ENCODE measurements around the gene KRT71. TPM values are rescaled to one million over a fixed set of nuclear protein-coding genes. Genes with fewer than 3 reads are reported as not detected.

KRT71 gene
- total RNA-seq, 1 donor from 2014 or later, result not detected

DNA sequence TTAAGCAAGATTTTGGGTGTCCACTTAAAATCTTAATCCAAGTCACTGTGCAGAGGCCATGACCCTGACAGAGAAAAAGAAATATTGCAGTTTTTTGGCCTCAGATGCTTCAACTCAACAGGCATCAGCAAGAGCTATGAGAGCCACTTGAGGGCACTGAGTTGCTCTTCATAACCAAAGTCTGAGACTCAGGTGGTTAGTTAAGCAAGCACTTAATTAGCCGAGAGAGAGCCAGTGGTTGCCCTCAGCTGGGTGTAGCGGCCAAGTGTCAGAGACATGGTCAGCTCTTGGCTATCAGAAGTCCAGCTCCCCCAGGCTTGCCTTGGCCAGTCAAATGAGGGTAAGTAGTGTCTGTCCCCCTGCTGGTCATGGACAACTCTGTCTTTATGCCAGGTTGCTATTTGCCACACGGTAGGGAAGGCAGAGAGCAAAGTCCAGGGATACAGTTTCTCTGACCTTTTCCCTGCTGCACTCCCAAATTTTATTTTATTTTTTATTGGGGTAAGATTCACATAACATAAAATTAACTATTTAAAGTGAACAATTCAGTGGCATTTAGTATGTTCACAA lies 9.0 kb upstream of the KRT71 start:
- TF ChIP-seq, protein P1, sequence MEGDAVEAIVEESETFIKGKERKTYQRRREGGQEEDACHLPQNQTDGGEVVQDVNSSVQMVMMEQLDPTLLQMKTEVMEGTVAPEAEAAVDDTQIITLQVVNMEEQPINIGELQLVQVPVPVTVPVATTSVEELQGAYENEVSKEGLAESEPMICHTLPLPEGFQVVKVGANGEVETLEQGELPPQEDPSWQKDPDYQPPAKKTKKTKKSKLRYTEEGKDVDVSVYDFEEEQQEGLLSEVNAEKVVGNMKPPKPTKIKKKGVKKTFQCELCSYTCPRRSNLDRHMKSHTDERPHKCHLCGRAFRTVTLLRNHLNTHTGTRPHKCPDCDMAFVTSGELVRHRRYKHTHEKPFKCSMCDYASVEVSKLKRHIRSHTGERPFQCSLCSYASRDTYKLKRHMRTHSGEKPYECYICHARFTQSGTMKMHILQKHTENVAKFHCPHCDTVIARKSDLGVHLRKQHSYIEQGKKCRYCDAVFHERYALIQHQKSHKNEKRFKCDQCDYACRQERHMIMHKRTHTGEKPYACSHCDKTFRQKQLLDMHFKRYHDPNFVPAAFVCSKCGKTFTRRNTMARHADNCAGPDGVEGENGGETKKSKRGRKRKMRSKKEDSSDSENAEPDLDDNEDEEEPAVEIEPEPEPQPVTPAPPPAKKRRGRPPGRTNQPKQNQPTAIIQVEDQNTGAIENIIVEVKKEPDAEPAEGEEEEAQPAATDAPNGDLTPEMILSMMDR (IDR thresholded peaks at IDR 0.05), result peak; percentile 55
- no peak for DNase-seq (ENCODE audit: low spot score)
- H3K36me3 Mint-ChIP-seq (ENCODE audit: low read depth), result peaks cover 2% of the 10 kb centered on the region
- H3K4me3 Mint-ChIP-seq (ENCODE audit: unreplicated experiment), result no peak overlapping the region
- H3K27ac Mint-ChIP-seq (ENCODE audit: unreplicated experiment), result no peak overlapping the region
- H3K27me3 Mint-ChIP-seq (ENCODE audit: low read depth), result peaks cover 80% of the 10 kb centered on the region
- H3K9me3 Mint-ChIP-seq (ENCODE audit: low read depth), result no peaks in the 10 kb centered on the region
- no peaks in the 10 kb centered on the region for H3K4me1 Mint-ChIP-seq (ENCODE audit: low read depth)

- Mint-ChIP-seq H3K9me3 (ENCODE audit: low read depth) (no peaks in the 10 kb centered on the region), H3K4me1 (ENCODE audit: low read depth) (no peaks in the 10 kb centered on the region), H3K36me3 (ENCODE audit: low read depth) (no peaks in the 10 kb centered on the region), H3K27ac (ENCODE audit: unreplicated experiment) (no peak overlapping the region), H3K27me3 (ENCODE audit: low read depth) (peaks cover 74% of the 10 kb centered on the region), H3K4me3 (ENCODE audit: unreplicated experiment) (no peak overlapping the region)
- no peak for DNase-seq (ENCODE audit: low spot score)
- TF ChIP-seq, protein P1 (IDR thresholded peaks at IDR 0.05), result no peak
Observed at GRCh38 chr12:52559979-52560378, 7.0 kb upstream of the KRT71 start.

DNA sequence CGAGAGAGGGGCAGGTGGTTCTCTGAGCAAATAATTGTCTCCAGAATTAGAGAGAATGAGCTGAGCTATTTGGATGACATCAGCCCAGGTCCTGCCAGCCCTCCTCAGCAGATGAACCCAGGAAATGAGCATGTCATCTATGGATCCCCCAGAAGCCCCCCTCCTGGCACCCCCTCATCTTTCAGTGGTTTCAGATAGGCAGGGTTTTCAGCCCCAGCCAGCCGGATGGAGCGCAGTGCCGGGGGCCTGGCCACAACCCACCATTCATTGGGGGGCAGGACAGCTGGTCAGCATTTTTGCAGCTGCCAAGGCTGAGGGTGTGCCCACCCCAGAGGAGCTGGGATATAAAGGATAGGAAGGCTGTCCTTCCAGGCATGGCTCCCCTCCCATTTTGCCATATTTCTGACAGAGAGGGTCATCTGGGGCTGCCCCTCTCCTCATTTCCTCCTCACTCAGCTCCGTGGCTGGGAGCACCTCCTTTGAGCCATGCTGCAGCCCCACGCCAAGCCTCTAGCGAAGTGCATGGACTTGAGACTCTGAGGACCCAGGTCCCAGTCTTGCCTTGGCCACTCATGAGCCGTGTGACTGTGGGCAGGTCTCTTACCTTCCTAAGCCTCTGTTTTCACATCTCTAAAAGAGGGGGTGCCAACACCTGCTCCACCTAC lies 6.0 kb upstream of the KRT71 start:
- Mint-ChIP-seq H3K4me3 (ENCODE audit: unreplicated experiment) (no peak overlapping the region), H3K9me3 (ENCODE audit: low read depth) (no peaks in the 10 kb centered on the region), H3K36me3 (ENCODE audit: low read depth) (peaks cover 2% of the 10 kb centered on the region), H3K27me3 (ENCODE audit: low read depth) (peaks cover 72% of the 10 kb centered on the region), H3K4me1 (ENCODE audit: low read depth) (no peaks in the 10 kb centered on the region), H3K27ac (ENCODE audit: unreplicated experiment) (no peak overlapping the region)
- TF ChIP-seq, protein P1 (IDR thresholded peaks at IDR 0.05), result no peak
- no peak for DNase-seq (ENCODE audit: low spot score)

DNA sequence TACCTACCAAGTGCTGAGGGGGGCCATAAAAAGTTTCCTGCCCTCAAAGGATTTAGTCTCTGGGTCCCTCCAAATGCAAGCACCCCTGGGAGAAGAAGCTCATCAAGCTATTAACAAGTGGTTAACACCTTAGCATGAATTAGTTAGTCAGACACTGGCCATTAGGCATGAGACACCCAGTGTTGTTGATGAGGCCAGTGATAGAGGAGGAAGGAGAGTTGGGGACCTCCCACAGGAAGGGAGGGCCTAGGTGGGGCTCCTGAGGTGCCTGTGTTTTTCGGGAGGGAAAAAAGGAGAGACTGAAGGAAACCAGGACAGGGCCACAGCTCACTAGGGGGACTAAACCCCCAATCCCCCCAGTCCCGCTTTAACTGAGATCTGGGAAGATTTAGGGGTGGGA lies 4.5 kb upstream of the KRT71 start:
- no peak overlapping the region for H3K27ac Mint-ChIP-seq (ENCODE audit: unreplicated experiment)

DNA sequence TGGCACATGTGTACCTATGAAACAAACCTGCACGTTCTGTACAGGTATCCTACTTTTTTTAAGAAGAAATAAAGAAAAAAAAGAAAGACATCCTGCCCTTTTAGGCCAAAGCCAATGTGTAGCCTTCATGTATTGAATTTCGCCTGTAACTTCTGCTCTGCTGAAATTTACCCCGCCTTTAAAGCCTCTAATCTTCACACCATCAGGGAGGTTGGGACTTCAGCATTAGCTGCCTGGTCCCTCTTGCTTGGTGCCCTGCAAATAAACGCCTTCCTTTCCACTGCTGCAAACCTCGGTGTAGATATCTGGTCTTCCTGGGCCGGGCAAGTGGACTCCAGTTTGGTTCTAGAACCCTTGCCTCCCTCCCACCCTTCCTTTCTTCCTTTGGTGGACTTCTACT lies 2.6 kb upstream of the KRT71 start:
- no peak overlapping the region for H3K4me3 Mint-ChIP-seq (ENCODE audit: unreplicated experiment)
- H3K36me3 Mint-ChIP-seq (ENCODE audit: low read depth), result peaks cover 2% of the 10 kb centered on the region
- TF ChIP-seq, protein P1 (IDR thresholded peaks at IDR 0.05), result no peak
- H3K27ac Mint-ChIP-seq (ENCODE audit: unreplicated experiment), result no peak overlapping the region
- H3K9me3 Mint-ChIP-seq (ENCODE audit: low read depth), result no peaks in the 10 kb centered on the region
- H3K4me1 Mint-ChIP-seq (ENCODE audit: low read depth), result peaks cover 4% of the 10 kb centered on the region
- peaks cover 72% of the 10 kb centered on the region for H3K27me3 Mint-ChIP-seq (ENCODE audit: low read depth)
- DNase-seq (ENCODE audit: low spot score), result no peak

More for the DNA sequence above, 4.5 kb upstream of the KRT71 start:
- TF ChIP-seq, protein P1 (IDR thresholded peaks at IDR 0.05), result no peak
- no peaks in the 10 kb centered on the region for H3K4me1 Mint-ChIP-seq (ENCODE audit: low read depth)
- peaks cover 75% of the 10 kb centered on the region for H3K27me3 Mint-ChIP-seq (ENCODE audit: low read depth)
- H3K4me3 Mint-ChIP-seq (ENCODE audit: unreplicated experiment), result no peak overlapping the region
- DNase-seq (ENCODE audit: low spot score), result no peak
- H3K36me3 Mint-ChIP-seq (ENCODE audit: low read depth), result peaks cover 2% of the 10 kb centered on the region
- H3K9me3 Mint-ChIP-seq (ENCODE audit: low read depth), result no peaks in the 10 kb centered on the region

All from chondrocyte (in vitro differentiated cells).